Stimulated activated CD8-positive, alpha-beta memory T cell treated with anti-CD3 and anti-CD28 coated beads, Interleukin-15, amount 100 ng/mL, for 48 hours (primary cell): Measurements from ENCODE around the gene AHDC1.
"Not testable (repeated sequence)": the region's sequence is repeated elsewhere in the genome, so short reads cannot be mapped to it uniquely, and the experiment has no call there.

Source experiments
- DNase-seq, 2 donors: peaks; one replicate each; pipeline ENCODE4 v3.0.0-alpha.2; 2020; ENCODE audit warnings: low read depth in 2 of 2

Gene AHDC1

DNA sequence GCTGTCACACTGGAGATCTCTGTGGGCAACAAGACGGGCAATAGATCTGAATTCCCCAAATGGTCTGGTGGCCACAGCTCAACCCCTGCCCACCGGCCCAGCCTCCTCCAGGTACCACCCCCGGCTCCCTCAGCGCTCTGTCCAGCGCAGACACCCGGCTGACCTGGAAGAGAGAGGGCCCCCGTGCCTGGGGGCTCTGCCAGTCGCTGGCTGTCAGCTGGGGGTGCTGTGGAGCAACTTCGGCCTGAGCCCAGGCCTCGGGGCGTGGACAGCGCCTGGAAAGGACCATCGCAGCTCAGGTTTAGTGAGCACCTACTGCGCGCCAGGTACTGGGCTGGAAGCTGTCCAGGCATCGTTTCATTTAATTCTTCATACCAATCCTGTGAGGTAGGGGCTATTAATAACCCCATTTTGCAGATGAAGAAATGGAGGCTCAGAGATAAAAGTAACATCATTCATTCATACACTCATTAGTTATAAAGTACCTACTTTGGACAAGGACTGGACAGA lies 51.0 kb downstream of the AHDC1 start:
- DNase-seq: no peak

DNA sequence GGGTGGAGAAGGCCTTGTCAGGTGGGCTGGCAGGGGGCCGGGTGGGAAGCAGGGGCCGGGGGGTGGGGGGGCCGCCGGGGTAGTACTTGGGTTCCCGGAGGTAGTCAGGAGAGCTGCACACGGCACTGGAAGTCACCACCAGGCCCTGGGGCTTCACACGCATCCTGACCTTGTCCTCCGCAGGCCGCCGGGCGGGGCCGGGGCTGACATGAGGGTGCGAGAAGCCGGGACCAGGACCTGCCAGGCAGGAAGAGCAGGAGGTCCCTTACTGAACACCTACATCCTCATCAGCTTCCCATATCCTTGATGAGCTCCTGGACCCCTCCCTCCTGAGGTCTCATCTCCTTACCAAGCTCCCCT lies 52.0 kb downstream of the AHDC1 start:
- DNase-seq: no peak

DNA sequence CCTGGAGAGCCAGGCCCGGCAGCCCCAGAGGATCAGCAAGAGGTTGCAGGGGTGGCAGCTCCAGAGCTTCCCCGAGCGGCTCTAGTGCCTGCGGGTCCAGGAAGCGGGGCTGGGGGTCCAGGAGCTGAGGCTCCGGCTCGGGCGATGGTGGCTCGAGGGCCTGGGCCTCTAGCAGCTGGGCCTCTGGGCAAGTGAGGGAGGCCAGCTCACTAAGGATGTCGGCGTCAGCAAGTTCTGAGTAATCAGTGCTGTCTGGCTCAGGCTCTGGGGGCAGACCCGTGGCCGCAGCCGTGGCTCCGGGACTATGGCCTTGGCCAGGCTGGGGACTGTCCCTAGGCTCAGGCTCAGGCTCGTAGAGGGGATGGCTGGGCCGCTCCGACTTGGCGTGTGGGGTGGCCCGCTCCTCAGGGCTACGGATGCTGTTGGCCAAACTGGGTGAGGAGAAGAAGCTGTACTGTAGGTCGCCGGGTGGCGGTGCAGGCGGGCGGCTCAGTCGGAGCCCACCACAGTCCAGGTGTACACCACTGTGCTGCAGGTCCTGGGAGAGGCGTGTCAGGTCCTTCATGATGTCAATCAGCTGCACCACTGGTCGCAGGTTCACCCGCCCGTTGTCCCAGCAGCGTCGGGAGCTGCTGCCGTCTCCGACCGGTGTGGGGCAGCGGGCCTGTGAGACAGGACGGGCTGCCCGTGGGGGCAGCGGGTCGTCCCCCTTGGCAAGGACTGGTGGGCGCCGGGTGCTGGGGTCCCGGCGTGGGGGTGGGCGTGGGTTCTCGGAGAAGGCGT lies 52.6 kb downstream of the AHDC1 start:
- no peak for DNase-seq

DNA sequence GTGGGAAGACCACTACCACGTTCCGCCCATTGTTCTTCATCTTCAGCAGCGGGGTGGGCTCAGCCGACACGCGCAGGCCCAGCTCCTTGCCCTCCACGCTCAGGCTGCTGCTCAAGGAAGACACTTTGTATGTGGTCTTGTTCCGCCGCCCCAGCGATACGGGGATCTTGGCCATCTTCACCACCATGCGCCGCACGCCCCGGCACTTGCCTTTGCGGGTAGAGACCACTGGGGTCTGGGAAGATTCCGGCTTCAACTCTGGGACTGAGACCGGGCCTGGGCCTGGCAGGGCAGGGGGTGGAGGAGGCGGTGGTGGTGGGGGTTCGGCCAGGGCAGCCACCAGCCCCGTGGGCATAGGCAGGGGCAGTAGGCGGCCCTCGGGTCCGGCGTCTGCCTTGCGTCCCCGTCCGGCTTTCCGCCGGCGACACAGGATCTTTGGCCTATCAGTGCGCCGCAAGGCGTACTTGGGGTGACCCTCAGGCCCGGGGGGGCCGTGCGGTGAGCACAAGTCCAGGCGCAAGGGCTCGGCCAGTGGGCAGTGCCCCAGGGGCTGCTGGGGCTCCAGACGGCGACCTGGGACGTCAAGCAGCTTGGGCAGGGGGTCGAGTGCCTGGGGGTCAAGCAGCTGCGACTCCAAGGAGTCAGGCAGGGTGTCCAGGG lies 53.3 kb downstream of the AHDC1 start:
- no peak for DNase-seq

DNA sequence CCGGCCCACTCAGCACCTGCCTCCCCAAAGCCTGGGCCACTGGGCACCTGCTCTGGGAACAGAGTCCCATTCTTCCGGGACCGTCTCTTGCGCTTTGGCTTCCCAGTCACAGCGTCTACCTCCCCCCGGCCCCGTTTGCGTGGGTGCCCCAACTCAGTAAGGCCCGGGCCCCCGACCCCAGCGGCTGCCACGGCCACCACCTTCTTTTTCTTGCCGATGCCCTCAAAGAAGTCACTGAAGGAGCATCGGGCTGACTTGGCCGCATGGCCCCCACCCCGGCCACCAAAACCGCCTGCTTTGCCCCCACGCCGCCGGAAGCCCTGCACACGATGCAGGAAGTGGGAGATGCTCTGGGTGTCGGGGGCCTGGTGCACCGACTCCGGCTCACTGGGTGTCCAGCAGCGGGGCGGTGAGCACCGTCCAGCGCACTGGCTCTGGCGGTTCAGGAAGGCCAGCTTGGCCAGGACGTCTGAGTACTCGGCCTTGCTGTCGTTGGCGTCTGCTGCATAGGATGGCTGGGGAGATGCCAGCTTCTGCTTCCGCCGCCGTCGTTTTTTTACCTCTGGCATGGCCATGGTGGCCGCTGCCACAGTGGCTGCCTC lies 54.0 kb downstream of the AHDC1 start:
- no peak for DNase-seq

DNA sequence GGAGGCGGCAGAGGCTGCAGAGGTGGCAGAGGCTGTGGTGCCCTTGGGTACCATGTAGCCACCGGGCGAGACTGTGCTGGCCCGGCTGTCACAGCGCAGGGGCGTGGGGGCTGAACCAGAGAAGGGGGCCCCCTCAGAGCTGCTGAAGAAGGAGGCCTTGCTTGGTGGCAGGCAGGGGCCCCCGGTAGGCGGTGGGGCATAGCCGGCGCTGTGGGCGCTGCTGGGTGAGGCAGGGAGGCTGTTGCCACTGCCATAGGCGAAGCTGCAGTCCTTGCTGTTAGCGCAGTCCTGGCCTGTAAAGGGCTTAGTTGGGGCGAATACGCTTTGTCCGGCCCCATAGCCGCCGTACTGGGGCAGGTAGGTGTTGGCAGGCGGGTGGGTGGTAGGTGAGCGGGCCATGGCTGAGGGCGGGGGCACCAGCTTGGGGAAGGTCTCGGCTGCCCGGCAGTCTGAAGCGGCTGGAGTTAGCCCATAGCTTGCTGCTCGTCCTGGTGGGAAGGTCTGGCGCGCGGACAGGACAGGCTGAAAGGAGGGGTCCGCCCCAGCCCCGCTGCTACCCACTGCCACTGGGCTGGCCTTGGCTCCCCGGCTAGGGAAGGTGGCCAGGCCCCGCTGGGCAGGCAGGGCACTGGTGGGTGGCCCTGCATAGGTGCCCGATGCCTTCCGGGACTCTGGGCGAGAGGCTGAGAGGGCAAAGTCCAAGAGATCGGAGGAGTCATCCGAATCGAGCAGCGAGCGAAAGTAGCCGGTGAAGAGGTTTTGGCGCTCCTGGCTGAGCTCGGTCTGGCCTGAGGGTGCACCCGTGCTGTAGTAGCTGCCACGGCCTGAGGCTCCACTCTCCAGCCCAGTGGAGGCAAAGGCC lies 54.9 kb downstream of the AHDC1 start:
- no peak for DNase-seq

DNA sequence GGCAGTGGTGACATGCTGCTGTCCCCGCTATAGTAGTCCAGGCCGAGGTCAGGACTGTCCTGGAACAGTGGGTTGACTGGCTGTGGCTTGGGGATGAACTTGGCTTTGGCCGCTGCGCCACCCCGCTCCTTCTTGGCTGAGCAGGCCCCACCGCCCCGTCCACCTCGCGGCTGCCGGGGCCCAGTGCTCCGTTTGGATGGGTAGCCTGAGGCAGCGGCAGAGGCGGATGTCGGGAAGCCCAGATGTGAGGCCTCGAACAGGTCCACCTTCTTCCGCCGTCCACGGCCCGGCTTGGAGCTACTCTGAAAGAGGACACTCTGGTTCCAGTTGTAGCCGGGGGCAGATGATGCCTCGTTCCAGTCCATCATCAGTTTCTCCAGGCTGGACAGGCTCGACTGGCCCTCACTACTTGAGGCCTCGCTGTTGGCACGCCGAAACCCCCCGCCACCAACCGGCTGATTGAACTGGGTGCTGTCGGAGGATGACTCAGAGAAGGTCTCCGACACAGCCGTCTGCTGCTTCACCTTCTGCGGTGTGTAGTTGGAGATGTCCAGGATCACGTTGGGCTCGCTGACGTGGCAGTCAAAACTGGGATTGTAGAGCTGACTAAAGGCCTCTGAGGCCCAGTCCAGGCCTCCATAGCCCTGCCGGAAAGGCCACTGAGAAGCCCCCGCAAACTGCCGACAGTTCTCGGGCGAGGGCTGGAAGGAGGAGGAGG lies 55.6 kb downstream of the AHDC1 start:
- DNase-seq: no peak

DNA sequence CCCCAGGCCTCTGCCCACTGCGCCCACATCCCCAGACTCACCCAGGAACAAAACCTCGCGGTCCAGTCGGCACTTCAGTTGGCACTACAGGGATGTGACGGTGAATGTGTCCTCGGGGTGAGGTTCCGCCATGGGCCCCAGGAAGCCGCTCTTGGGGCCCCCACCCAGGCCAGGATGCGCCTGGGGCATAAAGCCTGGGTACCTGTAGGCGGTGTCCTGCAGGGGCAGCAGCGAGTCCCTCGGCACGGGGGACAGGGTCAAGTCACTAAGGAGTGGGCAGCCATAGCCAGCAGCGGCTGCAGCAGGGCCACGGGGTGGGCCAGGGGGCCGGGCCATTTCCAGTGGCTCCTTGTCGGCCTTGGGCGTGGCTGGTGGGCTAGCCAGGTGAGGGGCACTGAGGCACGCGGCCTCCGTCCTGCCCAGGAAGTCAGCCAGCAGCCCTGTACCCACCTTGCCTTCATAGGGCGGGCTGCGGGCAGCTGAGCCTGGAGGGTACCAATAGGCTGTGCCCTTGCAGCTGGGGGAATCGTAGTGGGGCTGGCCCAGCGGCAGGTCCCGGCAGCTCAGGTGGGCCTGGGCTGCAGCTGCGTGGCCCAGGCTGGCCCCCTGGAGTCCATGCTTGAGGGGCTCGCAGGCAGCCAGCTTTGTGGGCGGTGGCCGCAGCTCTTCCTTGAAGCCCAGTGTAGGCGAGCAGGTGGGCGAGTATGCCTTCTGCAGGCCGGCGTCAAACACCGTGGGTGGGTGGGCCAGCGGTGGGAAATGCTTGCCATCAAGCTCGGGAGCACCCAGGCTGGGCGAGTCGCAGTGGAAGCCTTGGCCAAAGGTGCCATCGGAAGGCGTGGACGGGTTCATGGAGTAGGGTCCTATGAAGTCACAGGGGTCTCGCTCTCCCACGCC lies 56.5 kb downstream of the AHDC1 start:
- DNase-seq: no peak

DNA sequence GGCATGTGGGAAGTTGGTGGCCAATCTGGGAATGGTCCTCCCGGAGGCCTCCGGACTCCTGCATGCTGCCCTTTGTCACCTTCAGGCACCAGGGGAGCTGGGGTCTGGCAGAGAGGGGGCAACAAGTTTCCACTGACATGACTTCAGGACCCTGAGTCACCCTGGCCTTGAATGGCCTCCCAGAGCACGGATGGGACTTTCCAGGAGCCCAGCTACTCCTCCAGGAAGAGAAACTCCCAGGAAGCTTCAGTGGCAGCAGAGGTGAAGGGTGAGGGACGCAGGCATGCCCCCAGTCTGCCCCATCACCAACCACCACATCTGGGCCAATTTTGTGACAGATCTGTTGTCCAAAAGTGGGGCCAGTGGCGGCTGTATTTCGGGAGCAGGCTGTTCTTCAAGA lies 58.1 kb downstream of the AHDC1 start:
- no peak for DNase-seq

DNA sequence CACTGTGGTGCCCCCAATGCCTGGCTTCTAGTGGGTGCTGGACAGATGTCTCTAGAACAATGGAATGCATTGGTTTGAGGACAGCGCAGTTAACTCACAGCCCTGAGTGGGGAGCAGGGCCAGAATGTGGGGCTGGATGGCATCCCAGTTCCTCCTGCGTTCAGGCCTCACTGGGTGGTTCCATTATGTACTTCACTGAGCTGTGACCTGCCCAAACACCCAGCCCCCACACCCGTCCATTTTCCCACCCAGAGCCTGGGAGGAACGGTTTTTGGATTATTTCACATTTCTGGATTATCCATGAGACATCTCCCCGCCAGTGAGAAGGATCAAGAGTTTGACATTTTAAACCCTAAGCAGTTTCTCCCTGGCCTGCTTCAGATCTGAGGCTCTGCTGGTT lies 58.7 kb downstream of the AHDC1 start:
- no peak for DNase-seq

DNA sequence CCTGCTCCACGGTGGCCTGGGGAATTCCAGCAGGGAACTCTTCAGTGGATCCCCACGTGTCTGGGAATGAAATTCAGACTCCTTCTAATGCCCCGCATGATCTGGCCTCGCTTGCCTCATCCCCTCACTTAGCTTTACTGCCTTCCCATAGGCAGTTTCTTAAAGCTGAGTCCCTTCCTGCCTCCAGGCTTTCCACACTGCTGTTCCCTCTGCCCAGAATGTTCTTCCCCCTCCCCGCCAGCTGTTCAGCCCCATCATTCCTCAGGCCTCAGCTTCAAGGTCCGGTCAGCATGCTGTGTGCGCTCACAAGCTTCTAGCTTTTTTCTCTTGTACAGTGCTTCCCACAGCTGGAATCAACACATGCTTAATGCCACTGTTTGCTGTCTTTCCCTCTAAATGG lies 59.1 kb downstream of the AHDC1 start:
- no peak for DNase-seq

DNA sequence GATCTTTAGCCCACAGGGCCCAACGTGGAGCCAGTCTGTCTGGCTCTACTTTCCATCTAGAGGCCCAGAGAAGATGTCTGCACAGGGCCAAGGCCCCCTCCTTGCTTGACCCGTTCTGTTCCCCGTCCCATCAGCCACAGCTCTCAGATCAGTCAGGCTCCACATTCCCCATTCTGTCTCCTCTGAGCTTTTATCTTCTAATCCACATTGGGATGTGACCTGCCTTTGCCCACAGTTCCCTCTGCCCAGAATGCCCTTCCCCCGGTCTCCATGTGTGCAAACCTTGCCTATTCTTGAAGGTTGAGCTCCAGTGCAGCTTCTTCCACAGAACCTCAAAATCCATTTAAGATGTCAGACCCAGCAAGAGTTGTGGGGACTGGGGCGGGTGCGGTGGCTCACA lies 60.7 kb downstream of the AHDC1 start:
- no peak for DNase-seq

DNA sequence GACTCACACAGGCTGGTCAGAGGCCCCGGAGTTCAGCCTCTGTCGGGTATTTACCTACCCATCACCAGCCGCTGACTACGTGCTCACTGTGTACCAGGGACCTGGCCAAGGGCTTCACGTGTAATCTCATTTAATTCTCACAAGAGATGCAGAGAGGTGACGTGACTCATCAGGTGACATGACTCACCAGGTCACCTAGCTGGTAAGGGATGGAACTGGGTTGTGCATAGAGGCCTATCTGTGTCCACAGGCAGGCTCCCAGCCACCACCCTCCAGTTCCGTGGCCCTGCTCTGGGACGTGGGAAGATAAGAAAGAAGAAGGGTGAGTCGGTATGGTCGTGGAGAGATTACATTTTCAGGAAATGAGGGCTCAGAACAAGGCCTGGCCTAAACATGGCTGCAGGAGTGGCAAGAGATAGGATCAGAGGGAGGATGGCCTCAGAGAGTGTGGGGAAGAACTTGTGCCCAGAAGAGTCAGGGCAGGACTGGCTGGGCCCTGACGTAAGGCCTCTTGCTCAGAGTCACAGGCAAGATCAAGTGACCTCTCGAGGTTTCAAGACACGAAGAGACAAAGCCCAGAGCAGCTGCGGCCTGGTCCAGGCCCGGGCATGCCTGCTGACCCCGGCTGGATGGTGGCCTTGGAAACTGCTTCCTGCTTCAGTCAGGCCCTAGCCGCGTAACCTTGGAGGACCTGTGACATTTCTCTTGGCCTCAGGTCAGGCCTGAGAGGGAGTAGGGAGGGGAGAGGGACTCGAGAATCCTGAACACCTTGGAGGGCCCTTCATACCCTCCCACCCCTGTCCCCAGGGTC lies 61.3 kb downstream of the AHDC1 start:
- DNase-seq: peak in 1 of 2 donors; percentile 47

DNA sequence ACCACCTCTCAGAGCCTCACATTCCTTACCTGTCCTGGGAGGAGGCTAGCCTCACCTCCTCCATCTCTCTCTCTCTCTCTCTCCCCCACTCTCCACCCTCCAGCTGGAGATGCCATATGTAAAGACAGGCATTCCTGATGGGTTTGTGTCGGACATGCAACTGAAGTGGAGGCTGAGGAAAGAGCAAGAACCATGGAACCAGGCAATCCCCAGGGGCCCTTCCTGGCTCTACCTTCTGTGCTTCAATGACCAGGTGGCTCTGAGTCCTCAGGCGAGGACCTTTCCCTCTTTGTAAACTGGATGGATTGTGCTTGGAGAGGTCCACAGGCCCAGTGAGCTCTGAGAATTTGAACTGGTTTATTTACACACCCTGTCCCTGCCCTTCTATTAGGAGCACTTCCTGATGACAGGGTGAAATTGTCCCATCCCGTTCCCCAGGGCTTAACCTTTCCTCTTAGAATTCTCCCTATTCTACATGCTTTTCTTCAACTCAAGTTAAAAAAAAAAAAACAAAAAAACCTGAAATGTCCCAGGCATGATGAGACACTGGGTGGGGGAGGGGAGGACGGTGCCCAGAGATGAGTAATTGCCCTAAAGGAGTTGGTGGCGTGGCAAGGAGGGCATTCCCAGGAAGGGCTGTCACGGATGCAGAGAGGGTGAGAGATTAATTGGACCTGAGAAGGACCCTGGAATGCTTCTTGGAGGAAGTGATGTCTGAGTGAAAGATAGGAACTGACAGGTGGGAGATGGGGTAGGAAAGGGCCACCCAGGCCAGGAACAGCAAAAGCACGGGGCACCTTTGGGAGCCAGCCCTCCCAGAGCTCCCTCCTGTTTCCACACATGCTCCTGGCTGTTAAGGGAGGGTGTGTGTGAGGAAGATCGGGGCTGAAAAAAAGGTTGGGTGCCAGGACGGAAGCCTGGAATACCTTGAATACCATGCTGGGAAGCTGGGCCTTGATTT lies 63.8 kb downstream of the AHDC1 start:
- no peak for DNase-seq

DNA sequence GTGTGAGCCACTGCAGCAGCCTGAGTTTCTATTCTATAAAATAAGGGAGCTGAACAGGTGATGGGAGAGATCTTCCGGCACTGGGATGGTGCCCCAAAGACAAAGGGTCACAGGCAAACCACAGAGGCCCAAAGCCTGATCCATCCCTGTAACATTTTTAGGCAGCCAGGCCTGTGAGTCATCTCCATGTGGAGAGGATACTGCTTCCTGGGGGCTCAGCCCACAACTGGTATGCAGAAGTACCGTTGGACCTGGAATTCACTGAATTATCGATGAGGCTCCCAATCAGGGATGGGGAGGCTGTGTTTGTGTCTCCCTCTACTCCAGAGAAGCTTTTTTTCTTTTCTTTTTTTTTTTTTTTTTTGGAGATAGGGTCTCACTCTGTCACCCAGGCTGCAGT lies 65.2 kb downstream of the AHDC1 start:
- DNase-seq: no peak

DNA sequence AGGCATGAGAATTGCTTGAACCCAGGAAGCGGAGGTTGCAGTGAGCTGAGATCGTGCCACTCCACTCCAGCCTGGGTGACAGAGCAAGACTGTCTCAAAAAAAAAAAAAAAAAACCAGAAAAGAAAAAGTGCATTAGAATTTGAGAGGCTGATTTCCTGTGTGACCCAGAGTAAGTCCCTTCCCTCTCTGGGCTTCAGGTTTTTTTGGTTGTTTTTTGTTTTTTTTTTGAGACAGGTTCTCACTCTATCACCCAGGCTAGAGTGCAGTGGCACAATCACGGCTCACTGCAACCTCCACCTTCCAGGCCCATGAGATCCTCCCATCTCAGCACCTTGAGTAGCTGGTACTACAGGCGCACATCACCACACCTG lies 65.7 kb downstream of the AHDC1 start:
- DNase-seq: not testable (repeated sequence)

DNA sequence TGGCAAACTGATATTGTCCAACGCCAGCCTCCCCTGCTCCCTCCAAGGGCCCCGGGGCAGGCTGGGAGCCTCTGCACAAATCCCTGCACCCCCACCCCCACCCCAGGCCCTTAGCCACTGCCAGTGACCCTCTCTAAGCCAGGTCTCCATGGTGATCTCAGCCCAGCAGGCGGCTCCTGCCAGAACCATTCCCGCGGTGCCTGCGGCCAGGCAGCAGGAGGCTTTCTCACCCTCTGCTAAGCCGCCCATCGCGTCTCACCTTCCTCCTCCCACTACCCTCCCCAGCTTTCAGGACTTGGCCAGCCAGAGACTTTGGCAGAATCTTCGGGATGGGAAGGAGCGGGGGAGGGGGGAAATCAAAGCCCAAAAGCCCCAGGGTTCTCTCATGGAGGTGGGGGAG lies 67.2 kb downstream of the AHDC1 start:
- DNase-seq: no peak

DNA sequence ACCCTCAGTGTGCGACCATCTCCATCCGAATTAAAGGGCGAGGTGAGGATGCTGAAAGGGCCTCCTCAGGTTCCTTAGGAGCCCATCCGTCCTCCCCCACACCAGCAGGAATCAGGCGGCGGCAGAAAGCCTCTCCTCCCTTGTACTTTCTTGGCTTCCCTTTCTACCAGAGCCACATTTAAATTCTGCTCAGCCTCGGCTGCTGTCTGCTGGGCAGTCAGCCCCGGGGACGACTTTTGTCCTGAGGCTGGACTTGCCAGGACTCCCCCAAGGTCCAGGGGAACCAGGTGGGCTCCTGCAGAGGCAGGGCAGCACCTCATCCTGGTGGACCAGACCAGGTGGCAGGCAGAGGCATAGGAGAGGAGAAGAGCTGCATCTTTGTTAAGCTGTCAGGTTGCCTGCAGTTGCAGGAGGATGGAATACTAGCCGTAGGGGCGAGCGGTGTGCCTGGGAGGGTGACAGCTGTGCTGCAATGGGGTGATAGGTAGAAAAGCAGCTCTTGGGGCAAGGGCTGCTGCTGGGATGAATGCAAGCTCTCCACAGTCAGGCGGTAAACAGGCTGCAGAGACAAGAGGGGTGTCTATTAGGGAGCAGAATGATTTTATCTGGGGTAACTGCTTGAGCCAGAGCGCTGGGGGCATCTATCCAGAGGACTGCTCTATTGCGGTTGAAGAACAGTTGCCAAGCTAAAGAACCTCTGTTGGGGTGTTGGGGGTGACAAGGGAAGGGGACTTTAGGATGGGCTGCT lies 67.8 kb downstream of the AHDC1 start:
- no peak for DNase-seq
